Brain microvascular endothelial cell (primary cell): ENCODE measurements around the gene SLU7.
A peak's percentile ranks its signal among the peaks of the same experiment; 100 is the strongest.

Experiments used
- DNase-seq: peaks from one replicate; pipeline ENCODE4 v3.0.0-alpha.2; 2020
- H3K27ac ChIP-seq: fragments of 250-450 bp; sonication (Bioruptor Pico); 2 replicates; pipeline ENCODE4 v1.5.1; 2020; ENCODE audit warnings: mild to moderate bottlenecking, moderate library complexity
- H3K27me3 ChIP-seq: fragments of 250-450 bp; sonication (Bioruptor Pico); replicated peaks from 2 replicates; pipeline ENCODE4 v1.5.1; 2020; ENCODE audit warnings: mild to moderate bottlenecking
- H3K36me3 ChIP-seq: fragments of 250-450 bp; sonication (Bioruptor Pico); replicated peaks from 2 replicates; pipeline ENCODE4 v1.5.1; 2020; ENCODE audit warnings: mild to moderate bottlenecking
- H3K4me3 ChIP-seq: 2 replicates; pipeline ENCODE4 v1.5.1; 2011; ENCODE audit warnings: low read depth, mild to moderate bottlenecking, control low read depth, low read length, moderate library complexity
- CTCF ChIP-seq: IDR thresholded peaks from 2 replicates; pipeline ENCODE4 v1.5.1; 2011; ENCODE audit warnings: low read depth, mild to moderate bottlenecking, moderate library complexity, low read length, control low read depth, inconsistent platforms; ENCODE audit errors: missing control alignments
- in situ Hi-C: cut with HindIII; loops from 2 replicates; pipeline ENCODE4 v1.10.0; 2017; ENCODE audit warnings: low sequenced_read_pairs, low pct_ligation_motif_present

SLU7 gene

DNA sequence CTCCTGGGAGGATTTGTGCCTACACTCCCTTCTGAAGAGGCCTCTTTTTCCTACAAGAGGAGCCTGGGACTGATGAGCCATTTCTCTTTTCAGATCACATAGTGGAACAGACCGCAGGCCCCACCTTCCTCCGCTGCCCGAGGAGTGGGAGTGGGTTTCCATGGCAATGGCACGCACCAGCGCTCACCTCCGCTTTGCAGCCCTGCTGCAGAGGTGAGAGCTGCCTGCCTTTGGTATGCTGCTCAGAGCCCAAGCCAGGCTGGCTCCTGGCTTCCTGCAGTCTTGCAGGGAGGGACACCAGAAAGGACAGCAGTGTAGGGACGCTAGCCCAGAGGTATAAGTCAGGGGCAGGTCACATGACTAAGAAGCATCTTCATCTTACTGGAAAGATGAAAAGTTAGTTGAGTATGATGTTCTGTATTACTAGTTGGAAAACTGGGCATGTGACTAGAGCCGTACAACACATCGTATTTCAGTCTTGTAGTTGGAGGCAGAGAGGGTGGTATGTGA is 15.2 kb upstream of the SLU7 start:
- peaks cover 2% of the 10 kb centered on the region for H3K36me3 ChIP-seq
- TF ChIP-seq CTCF = no peak
- H3K4me3 ChIP-seq = no peak overlapping the region
- in situ Hi-C loops = no loop called here
- H3K27me3 ChIP-seq = no peaks in the 10 kb centered on the region
- no peak for DNase-seq
- H3K27ac ChIP-seq = no peak overlapping the region

- H3K27me3 ChIP-seq = no peaks in the 10 kb centered on the region
- H3K4me3 ChIP-seq = no peak overlapping the region
- no peak for DNase-seq
- H3K27ac ChIP-seq = no peak overlapping the region
- peaks cover 7% of the 10 kb centered on the region for H3K36me3 ChIP-seq
- no peak for TF ChIP-seq CTCF
- in situ Hi-C loops = no loop called here
These were observed 13.9 kb upstream of the SLU7 start for GRCh38 chr5:160432787-160433186.

GRCh38 chr5:160432196-160432595 is 13.3 kb upstream of the SLU7 start:
- H3K27me3 ChIP-seq = no peaks in the 10 kb centered on the region
- no peak overlapping the region for H3K4me3 ChIP-seq
- in situ Hi-C loops = no loop called here
- peaks cover 11% of the 10 kb centered on the region for H3K36me3 ChIP-seq
- no peak overlapping the region for H3K27ac ChIP-seq
- DNase-seq = no peak
- TF ChIP-seq CTCF = no peak

- DNase-seq = no peak
- Histone ChIP-seq H3K27me3 (no peaks in the 10 kb centered on the region), H3K27ac (no peak overlapping the region), H3K36me3 (peaks cover 13% of the 10 kb centered on the region), H3K4me3 (no peak overlapping the region)
- TF ChIP-seq CTCF = no peak
- in situ Hi-C loops = no loop called here
These were observed 8.7 kb upstream of the SLU7 start for GRCh38 chr5:160427607-160428006.

GRCh38 chr5:160423099-160423498 is 4.2 kb upstream of the SLU7 start:
- no peak for DNase-seq
- Histone ChIP-seq H3K27ac (no peak overlapping the region), H3K4me3 (peak overlapping the region; percentile 74), H3K27me3 (no peaks in the 10 kb centered on the region), H3K36me3 (peaks cover 7% of the 10 kb centered on the region)
- TF ChIP-seq CTCF = no peak
- in situ Hi-C loops = no loop called here

DNA sequence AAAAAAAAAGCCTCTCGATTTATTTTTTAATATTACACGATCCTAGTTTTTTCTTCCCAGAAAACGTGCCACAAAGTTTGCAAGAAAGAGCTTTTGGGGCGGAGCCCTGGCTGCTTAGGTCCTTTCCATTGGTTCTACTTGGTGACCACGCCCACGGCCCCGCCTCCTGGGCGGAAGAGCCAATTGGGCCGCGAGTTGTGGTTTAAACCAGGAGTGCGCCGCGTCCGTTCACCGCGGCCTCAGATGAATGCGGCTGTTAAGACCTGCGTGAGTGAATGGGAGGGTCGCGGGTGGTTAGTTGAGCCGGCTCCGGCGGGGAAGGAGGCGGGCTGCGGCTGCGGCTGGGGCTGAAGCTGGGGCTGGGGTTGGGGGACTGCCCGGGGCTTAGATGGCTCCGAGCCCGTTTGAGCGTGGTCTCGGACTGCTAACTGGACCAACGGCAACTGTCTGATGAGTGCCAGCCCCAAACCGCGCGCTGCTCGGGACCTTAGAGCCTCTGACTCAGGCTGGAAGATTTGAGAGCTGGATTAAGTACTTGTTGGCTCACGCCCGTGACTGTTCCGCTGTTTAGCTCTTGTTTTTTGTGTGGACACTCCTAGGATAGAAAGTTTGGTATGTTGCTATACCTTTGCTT is 2.9 kb upstream of the SLU7 start, which contains the start of gene PTTG1:
Gene PTTG1, plus strand, starts transcription at position 231 of the 634 bp plus-strand sequence. CDS start 458 bp downstream, outside the sequence.
- Histone ChIP-seq H3K36me3 (peaks cover 2% of the 10 kb centered on the region), H3K27me3 (no peaks in the 10 kb centered on the region), H3K27ac (peak within 1 kb of the TSS; percentile 66), H3K4me3 (peak within 1 kb of the TSS; percentile 74)
- in situ Hi-C loops = no loop called here
- TF ChIP-seq CTCF = no peak
- peak; percentile 97 for DNase-seq
